LNCAP (cell line): Measurements from ENCODE around the gene ACSL3.

Experiments used
- CTCF ChIP-seq: fragments of 450-650 bp; IDR thresholded peaks from 2 replicates; pipeline ENCODE4 v1.5.1; 2017; ENCODE audit warnings: mild to moderate bottlenecking

The ACSL3 gene

GRCh38 chr2:222879604-222879933, 18.7 kb downstream of the ACSL3 start:
- TF ChIP-seq CTCF = no peak

GRCh38 chr2:222882484-222882928, 21.7 kb downstream of the ACSL3 start:
- TF ChIP-seq CTCF = no peak

- no peak for TF ChIP-seq CTCF
These were observed 22.6 kb downstream of the ACSL3 start for GRCh38 chr2:222883420-222883819.

GRCh38 chr2:222884114-222884771, 23.4 kb downstream of the ACSL3 start:
- no peak for TF ChIP-seq CTCF

- TF ChIP-seq CTCF = no peak
These were observed 24.1 kb downstream of the ACSL3 start for GRCh38 chr2:222884805-222885424.

- TF ChIP-seq CTCF = no peak
These were observed 26.3 kb downstream of the ACSL3 start for GRCh38 chr2:222887124-222887523.

GRCh38 chr2:222888716-222889115, 27.9 kb downstream of the ACSL3 start:
- TF ChIP-seq CTCF = no peak
